ENCODE results near the gene ENPP5.

Gene ENPP5

DNA sequence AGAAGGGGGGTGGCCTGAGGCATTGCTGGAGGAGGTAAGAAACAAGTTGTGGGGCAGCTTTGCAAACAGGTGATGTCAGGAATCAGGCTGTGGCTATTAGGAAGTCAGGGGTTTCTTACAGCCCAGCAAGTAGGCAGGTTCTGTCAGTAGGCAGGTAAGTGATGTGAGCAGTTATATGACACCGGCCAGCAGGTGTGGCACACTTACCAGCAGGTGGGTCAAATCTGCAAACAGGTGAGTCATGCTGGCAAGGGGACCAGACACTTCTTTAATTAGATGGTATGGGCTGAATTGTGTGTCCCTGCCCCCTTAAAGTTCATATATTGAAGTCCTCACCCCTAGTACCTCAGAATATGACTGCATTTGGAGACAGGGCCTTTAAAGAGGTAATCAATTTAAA is 57.4 kb downstream of the ENPP5 start:
- DNase-seq (ENCODE audit: low read depth in 2 of 2, low spot score in 1 of 2): no peak
